Measurements from ENCODE around the gene SETD7. TPM values are rescaled to one million over a fixed set of nuclear protein-coding genes. Genes with fewer than 3 reads are reported as not detected.

The SETD7 gene
- total and polyA plus RNA-seq, 2 of the 4 experiments (the other 2 are of a cell fraction): 17.0 to 46.6 TPM

DNA sequence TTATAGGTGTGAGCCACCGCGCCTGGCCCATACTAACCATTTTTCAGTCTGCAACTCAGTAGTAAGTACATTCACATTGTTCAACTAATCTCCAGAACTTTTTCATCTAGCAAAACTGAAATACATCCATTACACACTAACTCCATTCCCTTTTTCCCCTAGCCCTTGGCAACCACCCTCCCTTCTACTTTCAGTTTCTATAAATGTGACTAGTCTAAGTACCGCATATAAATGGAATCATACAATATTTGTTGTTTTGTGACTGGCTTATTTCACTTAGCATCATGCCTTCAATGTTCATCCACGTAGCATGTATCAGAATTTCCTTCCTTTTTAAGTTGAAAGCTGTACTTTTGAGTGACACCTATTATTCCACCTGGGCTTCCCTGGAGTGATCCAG lies 44.6 kb upstream of the SETD7 start:
- no peak overlapping the region for H3K14ac ChIP-seq (replicated peaks; ENCODE audit: low read depth, low read length)
- intact Hi-C loops (cut with micrococcal nuclease): no loop called here
- no peaks in the 10 kb centered on the region for H4K20me1 ChIP-seq (ENCODE audit: insufficient read depth, low read length)
- ChIA-PET POLR2A (ENCODE audit: unreplicated experiment) (no interaction called here), CTCF (no interaction called here)
- dilution Hi-C loops (cut with HindIII; ENCODE audit: low sequenced_read_pairs, unreplicated experiment): no loop called here
- no peak for DNase-seq
- H3K4me1 ChIP-seq (ENCODE audit: control insufficient read depth, insufficient read depth, low read length): peaks cover 16% of the 10 kb centered on the region
- TF ChIP-seq SMC3 (IDR thresholded peaks at IDR 0.05; ENCODE audit: low read depth, low read length): no peak
- TF ChIP-seq BHLHE40 (IDR thresholded peaks at IDR 0.05; ENCODE audit: low read depth, low read length): no peak
- no peak for TF ChIP-seq NFE2L2 (IDR thresholded peaks at IDR 0.05; ENCODE audit: low read depth, low read length)
- no peak for TF ChIP-seq RAD21 (IDR thresholded peaks at IDR 0.05; ENCODE audit: low read length)
- TF ChIP-seq, protein P1, sequence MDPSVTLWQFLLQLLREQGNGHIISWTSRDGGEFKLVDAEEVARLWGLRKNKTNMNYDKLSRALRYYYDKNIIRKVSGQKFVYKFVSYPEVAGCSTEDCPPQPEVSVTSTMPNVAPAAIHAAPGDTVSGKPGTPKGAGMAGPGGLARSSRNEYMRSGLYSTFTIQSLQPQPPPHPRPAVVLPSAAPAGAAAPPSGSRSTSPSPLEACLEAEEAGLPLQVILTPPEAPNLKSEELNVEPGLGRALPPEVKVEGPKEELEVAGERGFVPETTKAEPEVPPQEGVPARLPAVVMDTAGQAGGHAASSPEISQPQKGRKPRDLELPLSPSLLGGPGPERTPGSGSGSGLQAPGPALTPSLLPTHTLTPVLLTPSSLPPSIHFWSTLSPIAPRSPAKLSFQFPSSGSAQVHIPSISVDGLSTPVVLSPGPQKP (IDR thresholded peaks at IDR 0.05; ENCODE audit: borderline replicate concordance, low read depth, low read length): no peak
- TF ChIP-seq, protein P2, sequence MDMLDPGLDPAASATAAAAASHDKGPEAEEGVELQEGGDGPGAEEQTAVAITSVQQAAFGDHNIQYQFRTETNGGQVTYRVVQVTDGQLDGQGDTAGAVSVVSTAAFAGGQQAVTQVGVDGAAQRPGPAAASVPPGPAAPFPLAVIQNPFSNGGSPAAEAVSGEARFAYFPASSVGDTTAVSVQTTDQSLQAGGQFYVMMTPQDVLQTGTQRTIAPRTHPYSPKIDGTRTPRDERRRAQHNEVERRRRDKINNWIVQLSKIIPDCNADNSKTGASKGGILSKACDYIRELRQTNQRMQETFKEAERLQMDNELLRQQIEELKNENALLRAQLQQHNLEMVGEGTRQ (IDR thresholded peaks at IDR 0.05; ENCODE audit: low read depth, low read length): no peak
- TF ChIP-seq MAFK (IDR thresholded peaks at IDR 0.05; ENCODE audit: low read depth, low read length): no peak
- TF ChIP-seq CEBPB (IDR thresholded peaks at IDR 0.05; ENCODE audit: low read depth, low read length): no peak
- no peak for TF ChIP-seq CHD1 (IDR thresholded peaks at IDR 0.05; ENCODE audit: low read depth, low read length)
- TF ChIP-seq RCOR1 (IDR thresholded peaks at IDR 0.05; ENCODE audit: insufficient replicate concordance, low read length): no peak
- TF ChIP-seq FOS (IDR thresholded peaks at IDR 0.05; ENCODE audit: low read depth, low read length): no peak
- TF ChIP-seq RFX5 (IDR thresholded peaks at IDR 0.05; ENCODE audit: low read depth, low read length): no peak
- TF ChIP-seq, protein P3, sequence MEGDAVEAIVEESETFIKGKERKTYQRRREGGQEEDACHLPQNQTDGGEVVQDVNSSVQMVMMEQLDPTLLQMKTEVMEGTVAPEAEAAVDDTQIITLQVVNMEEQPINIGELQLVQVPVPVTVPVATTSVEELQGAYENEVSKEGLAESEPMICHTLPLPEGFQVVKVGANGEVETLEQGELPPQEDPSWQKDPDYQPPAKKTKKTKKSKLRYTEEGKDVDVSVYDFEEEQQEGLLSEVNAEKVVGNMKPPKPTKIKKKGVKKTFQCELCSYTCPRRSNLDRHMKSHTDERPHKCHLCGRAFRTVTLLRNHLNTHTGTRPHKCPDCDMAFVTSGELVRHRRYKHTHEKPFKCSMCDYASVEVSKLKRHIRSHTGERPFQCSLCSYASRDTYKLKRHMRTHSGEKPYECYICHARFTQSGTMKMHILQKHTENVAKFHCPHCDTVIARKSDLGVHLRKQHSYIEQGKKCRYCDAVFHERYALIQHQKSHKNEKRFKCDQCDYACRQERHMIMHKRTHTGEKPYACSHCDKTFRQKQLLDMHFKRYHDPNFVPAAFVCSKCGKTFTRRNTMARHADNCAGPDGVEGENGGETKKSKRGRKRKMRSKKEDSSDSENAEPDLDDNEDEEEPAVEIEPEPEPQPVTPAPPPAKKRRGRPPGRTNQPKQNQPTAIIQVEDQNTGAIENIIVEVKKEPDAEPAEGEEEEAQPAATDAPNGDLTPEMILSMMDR (conservative IDR thresholded peaks at IDR 0.05; ENCODE audit: low read depth, low read length): no peak
- no peak overlapping the region for H2AK9ac ChIP-seq (replicated peaks; ENCODE audit: low read depth, low read length, poor library complexity)
- WGBS, 2 experiments (ENCODE audit: extremely low coverage in 2 of 2, insufficient read length in 1 of 2): no CpG with 5 or more reads among the region's 4 CpGs
- no peak overlapping the region for H3K27ac ChIP-seq (ENCODE audit: insufficient read depth, low read length)
- H2BK5ac ChIP-seq (ENCODE audit: low read depth, low read length, poor library complexity, severe bottlenecking): no peak overlapping the region
- H3K9me3 ChIP-seq (ENCODE audit: control insufficient read depth, insufficient read depth, low read length): no peaks in the 10 kb centered on the region; the same call in 1 of the 2 replicates
- H2AK5ac ChIP-seq (ENCODE audit: low read depth, low read length): no peak overlapping the region
- H2BK20ac ChIP-seq (ENCODE audit: low read depth, low read length): peak overlapping the region; percentile 44; the same call in 1 of the 2 replicates
- no peak overlapping the region for H3K9ac ChIP-seq (ENCODE audit: low read depth, low read length)
- H4K5ac ChIP-seq (ENCODE audit: low read depth, low read length): no peak overlapping the region
- H4K91ac ChIP-seq (ENCODE audit: insufficient read depth, low read depth, low read length): no peak overlapping the region
- no peak overlapping the region for H3K4ac ChIP-seq (ENCODE audit: low read depth, low read length)
- H2BK120ac ChIP-seq (ENCODE audit: low read depth, low read length): no peak overlapping the region
- no peaks in the 10 kb centered on the region for H3K79me1 ChIP-seq (ENCODE audit: low read depth in 1 of 2, low read length in 2 of 2)
- H3K18ac ChIP-seq (ENCODE audit: low read depth, low read length): no peak overlapping the region
- no peak overlapping the region for H4K8ac ChIP-seq (ENCODE audit: low read depth in 2 of 2, low read length in 2 of 2)
- H2BK15ac ChIP-seq (ENCODE audit: low read depth, low read length): no peak overlapping the region
- no peak overlapping the region for H2AFZ ChIP-seq (replicated peaks; ENCODE audit: low read length, poor library complexity)
- no peak for ATAC-seq (ENCODE audit: low read depth)
- in situ Hi-C loops (cut with MboI; ENCODE audit: low sequenced_read_pairs): no loop called here
- no peak overlapping the region for H3K23ac ChIP-seq (ENCODE audit: low read depth, low read length)
- H3K4me2 ChIP-seq (ENCODE audit: low read depth, low read length): no peak overlapping the region
- H3K27me3 ChIP-seq (ENCODE audit: control insufficient read depth, insufficient read depth, low read length): peaks cover 5% of the 10 kb centered on the region; the same call in 1 of the 2 replicates
- no peak overlapping the region for H3K56ac ChIP-seq (ENCODE audit: extremely low read depth, insufficient read depth, low read length)
- no peak overlapping the region for H3K4me3 ChIP-seq (ENCODE audit: insufficient read depth, low read depth, low read length)
- H3K36me3 ChIP-seq (ENCODE audit: control insufficient read depth, insufficient read depth, low read length): no peaks in the 10 kb centered on the region
- H3K9me1 ChIP-seq (ENCODE audit: insufficient read depth, low read length): no peaks in the 10 kb centered on the region
- BruUV-seq (replicated peaks): no TSS peak
